GM12878 (cell line): Measurements from ENCODE around the gene NAA38. TPM values are rescaled to one million over a fixed set of nuclear protein-coding genes. Genes with fewer than 3 reads are reported as not detected.
A peak's percentile ranks its signal among the peaks of the same experiment; 100 is the strongest.

Experiments used
- BHLHE40 ChIP-seq, 2 experiments: fragments of 450-650 bp in 1 of 2; IDR thresholded peaks; 2 replicates each; pipeline ENCODE4 v1.6.1; 2011 to 2017; ENCODE audit warnings: low read depth in 2 of 2, borderline replicate concordance in 1 of 2, improper control_type of control experiment in 1 of 2, low read length in 1 of 2, mild to moderate bottlenecking in 1 of 2
- CHD1 ChIP-seq: IDR thresholded peaks from 2 replicates; pipeline ENCODE4 v1.6.1; 2012; ENCODE audit warnings: low read depth, low read length, improper control_type of control experiment
- EED ChIP-seq: sonication (generic); IDR thresholded peaks from 2 replicates; pipeline ENCODE4 v1.6.1; 2016; ENCODE audit warnings: antibody characterized with exemption, low read depth
- ELK1 ChIP-seq: IDR thresholded peaks from 2 replicates; pipeline ENCODE4 v1.6.1; 2012; ENCODE audit warnings: low read depth, low read length, improper control_type of control experiment
- MEF2B ChIP-seq: fragments of 450-650 bp; IDR thresholded peaks from 2 replicates; pipeline ENCODE4 v1.6.1; 2018; ENCODE audit warnings: mild to moderate bottlenecking, moderate library complexity; ENCODE audit not compliant: partially characterized antibody, poor library complexity, severe bottlenecking
- MTA3 ChIP-seq: IDR thresholded peaks from 2 replicates; pipeline ENCODE4 v1.6.1; 2012; ENCODE audit warnings: low read length, inconsistent platforms, borderline replicate concordance
- NKRF ChIP-seq: fragments of 450-650 bp; conservative IDR thresholded peaks from 2 replicates; pipeline ENCODE4 v1.6.1; 2017; ENCODE audit warnings: mild to moderate bottlenecking, moderate library complexity
- POLR2AphosphoS2 ChIP-seq: IDR thresholded peaks from 2 replicates; pipeline ENCODE4 v1.6.1; 2011; ENCODE audit warnings: low read depth, mild to moderate bottlenecking, low read length, improper control_type of control experiment, moderate library complexity
- PRDM15 ChIP-seq: fragments of 450-650 bp; formaldehyde crosslinking; IDR thresholded peaks from 2 replicates; pipeline ENCODE4 v1.4.0; 2020; ENCODE audit warnings: mild to moderate bottlenecking, moderate library complexity
- REST ChIP-seq: IDR thresholded peaks from 2 replicates; pipeline ENCODE4 v1.6.1; 2012; ENCODE audit warnings: mild to moderate bottlenecking, low read depth, low read length
- SMAD5 ChIP-seq: IDR thresholded peaks from 2 replicates; pipeline ENCODE4 v1.6.1; 2016; ENCODE audit warnings: antibody characterized with exemption, low read depth
- SP1 ChIP-seq: IDR thresholded peaks from one replicate; pipeline ENCODE4 v1.6.1; 2011; ENCODE audit warnings: low read depth, low read length
- SREBF2 ChIP-seq: IDR thresholded peaks from 2 replicates; pipeline ENCODE4 v1.6.1; 2012; ENCODE audit warnings: mild to moderate bottlenecking, low read length
- TBL1XR1 ChIP-seq: IDR thresholded peaks from 2 replicates; pipeline ENCODE4 v1.6.1; 2012; ENCODE audit warnings: low read depth, low read length, improper control_type of control experiment
- USF2 ChIP-seq: IDR thresholded peaks from 2 replicates; pipeline ENCODE4 v1.6.1; 2011; ENCODE audit warnings: low read depth, low read length, improper control_type of control experiment, borderline replicate concordance
- ZNF274 ChIP-seq: IDR thresholded peaks from one replicate; pipeline ENCODE4 v1.8.0; 2011; ENCODE audit not compliant: insufficient read length, insufficient read depth
- polyA plus RNA-seq, 11 experiments: library from polyadenylated mRNA; depleted of rRNA in 4 of 11; unstranded in 6 of 11; stranded (reverse) in 5 of 11; fragments of >200 nt; fragmentation: Nextera tagmentation in 4 of 11; fragmentation: Illumina TruSeq in 1 of 11; extraction: Ambion mirVana in 4 of 11; extraction: Trizol in 1 of 11; gene quantifications; 1 replicate in 1 of 11; 2 replicates in 10 of 11; pipeline versions ENCODE4 v1.2.1 to v1.2.3, GENCODE V29; 2011 to 2016; ENCODE audit warnings: inconsistent platforms in 2 of 11, missing spikeins in 2 of 11, low read depth in 1 of 11
- total RNA-seq, 4 experiments: library from RNA; depleted of rRNA in 3 of 4; stranded (reverse); fragments of >200 nt in 3 of 4; fragmentation: Illumina TruSeq in 1 of 4; extraction: Trizol in 1 of 4; gene quantifications; 2 replicates each; pipeline versions ENCODE4 v1.2.1 to v1.2.3, GENCODE V29; 2013 to 2021

NAA38 gene
- total and polyA plus RNA-seq, 10 of the 15 experiments (the other 5 are each of a cell fraction or from before 2014, with no cell fraction given): 31.5 to 337 (median 215) TPM

GRCh38 chr17:7885367-7886226 lies 28.2 kb upstream of the NAA38 start (continued):
- no peak for TF ChIP-seq SMAD5
- TF ChIP-seq PRDM15: no peak
- TF ChIP-seq NKRF: peak; percentile 92
- TF ChIP-seq CHD1: 0 out of 2 replicates have a peak, but pooled peaks have one; percentile 58
- TF ChIP-seq REST: no peak
- no peak for TF ChIP-seq SREBF2
- TF ChIP-seq BHLHE40 (IDR thresholded peaks at IDR 0.05; ENCODE audit: borderline replicate concordance in 1 of 2, low read depth in 2 of 2, low read length in 1 of 2): peak; percentile 87 to 95
- TF ChIP-seq SP1: peak; percentile 11
- peak; percentile 28; the same call in 1 of the 2 replicates for TF ChIP-seq TBL1XR1
- TF ChIP-seq EED: no peak
- no peak for TF ChIP-seq MTA3
- no peak for TF ChIP-seq ELK1
- no peak for TF ChIP-seq USF2
- TF ChIP-seq POLR2AphosphoS2: 0 out of 2 replicates have a peak, but pooled peaks have one; percentile 40
- peak; percentile 32 for TF ChIP-seq MEF2B
- TF ChIP-seq ZNF274: no peak
